HepG2 (cell line): ENCODE data around the gene PANX1. TPM values are rescaled to one million over a fixed set of nuclear protein-coding genes. Genes with fewer than 3 reads are reported as not detected.

Experiments used
- ATF2 ChIP-seq: sonication (generic); formaldehyde crosslinking; IDR thresholded peaks from 2 replicates; pipeline ENCODE4 v1.4.0; 2020; ENCODE audit warnings: missing genetic modification reagents
- BCLAF1 ChIP-seq: fragments of 450-650 bp; IDR thresholded peaks from 2 replicates; pipeline ENCODE4 v1.6.1; 2017; ENCODE audit warnings: mild to moderate bottlenecking
- GMEB2 ChIP-seq: IDR thresholded peaks from 2 replicates; pipeline ENCODE4 v1.6.1; 2016; ENCODE audit warnings: missing biosample characterization, missing genetic modification reagents, low read depth
- MEF2D ChIP-seq: sonication (generic); formaldehyde crosslinking; IDR thresholded peaks from 2 replicates; pipeline ENCODE4 v1.5.1; 2020; ENCODE audit warnings: mild to moderate bottlenecking, missing genetic modification reagents
- RAD51 ChIP-seq: fragments of 450-650 bp; IDR thresholded peaks from 2 replicates; pipeline ENCODE4 v1.6.1; 2016; ENCODE audit warnings: borderline replicate concordance
- RBM39 ChIP-seq: fragments of 200-400 bp; formaldehyde crosslinking; IDR thresholded peaks from one replicate; pipeline ENCODE4 v1.6.1; 2018; ENCODE audit warnings: antibody characterized with exemption, mild to moderate bottlenecking, low read depth, low read length; ENCODE audit not compliant: poor library complexity, severe bottlenecking
- SIN3A ChIP-seq: IDR thresholded peaks from 2 replicates; pipeline ENCODE4 v1.6.1; 2011; ENCODE audit warnings: low read depth, mild to moderate bottlenecking, control low read depth, low read length, borderline replicate concordance
- SRF ChIP-seq: IDR thresholded peaks from 2 replicates; pipeline ENCODE4 v1.6.1; 2011; ENCODE audit warnings: mild to moderate bottlenecking, low read depth, low read length, moderate library complexity
- ZFP37 ChIP-seq: sonication (generic); formaldehyde crosslinking; IDR thresholded peaks from 2 replicates; pipeline ENCODE4 v1.4.0; 2020; ENCODE audit warnings: missing genetic modification reagents, borderline replicate concordance
- ZNF407 ChIP-seq: sonication (generic); formaldehyde crosslinking; IDR thresholded peaks from one replicate; pipeline ENCODE4 v1.5.1; 2020; ENCODE audit warnings: mild to moderate bottlenecking, missing genetic modification reagents; ENCODE audit errors: not compliant biosample characterization
- polyA plus RNA-seq, 8 experiments: library from polyadenylated mRNA; depleted of rRNA in 3 of 8; stranded (reverse) in 7 of 8; unstranded in 1 of 8; fragments of >200 nt; fragmentation: Illumina TruSeq in 4 of 8; extraction: Trizol in 4 of 8; gene quantifications; 2 replicates each; pipeline versions ENCODE4 v1.2.1 to v1.2.3, GENCODE V29; 2011 to 2016; ENCODE audit warnings: low read depth in 4 of 8, missing spikeins in 1 of 8, mixed read lengths in 1 of 8; ENCODE audit not compliant: insufficient read depth in 1 of 8
- total RNA-seq, 5 experiments: library from RNA; depleted of rRNA; stranded (reverse); fragments of >200 nt; fragmentation: Illumina TruSeq; extraction: Trizol; gene quantifications; 2 replicates each; pipeline ENCODE4 v1.2.3, GENCODE V29; 2016; ENCODE audit warnings: low read depth in 1 of 5

The PANX1 gene
- total and polyA plus RNA-seq, 2 of the 13 experiments (the other 11 are each of a cell fraction or from before 2014, with no cell fraction given), result 8.3 to 24.8 TPM

DNA sequence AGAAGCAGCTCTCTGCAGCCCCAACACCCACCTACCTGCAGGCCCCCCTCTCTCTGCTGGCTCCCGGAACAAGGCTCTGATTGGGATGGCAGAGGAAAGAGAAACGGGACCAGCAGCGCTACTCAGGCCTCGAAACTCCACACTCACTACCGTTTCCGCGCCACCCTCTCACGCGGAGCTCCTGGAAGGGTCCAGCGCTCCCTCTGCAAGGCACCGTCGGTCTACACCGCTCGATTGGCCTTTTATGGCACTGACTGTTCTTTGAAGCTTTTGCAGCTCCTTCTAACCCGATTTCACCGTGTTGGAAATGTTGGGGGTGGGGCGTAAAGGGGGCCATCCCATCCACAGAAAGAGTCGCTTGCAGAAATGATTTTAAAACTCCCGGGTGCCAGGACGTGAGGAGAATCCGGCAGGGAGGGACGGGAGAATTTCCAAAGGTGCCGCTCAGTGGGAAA is 323 bp upstream of the PANX1 start (continued):
- TF ChIP-seq SIN3A, result no peak
- TF ChIP-seq RAD51, result no peak
- TF ChIP-seq ZNF407 (CRISPR knock-in tag), result peak; percentile 8
- no peak for TF ChIP-seq RBM39
- TF ChIP-seq ATF2 (CRISPR knock-in tag), result no peak
- TF ChIP-seq BCLAF1, result no peak
- TF ChIP-seq GMEB2 (CRISPR knock-in tag), result no peak
- 0 out of 2 replicates have a peak, but pooled peaks have one; percentile 8 for TF ChIP-seq ZFP37
- TF ChIP-seq MEF2D (CRISPR knock-in tag), result no peak; the same call in 1 of the 2 replicates
- TF ChIP-seq SRF, result peak; percentile 57; the same call in 1 of the 2 replicates
